CD4-positive, alpha-beta T cell (primary cell): ENCODE results near the gene SLC2A8. TPM values are rescaled to one million over a fixed set of nuclear protein-coding genes. Genes with fewer than 3 reads are reported as not detected.
A peak's percentile ranks its signal among the peaks of the same experiment; 100 is the strongest.

ENCODE experiments used
- ATAC-seq: fragments of 200-7000 bp; cut with Tn5 transposase; one replicate; pipeline ENCODE4 v1.10.0; 2022; ENCODE audit warnings: mild to moderate bottlenecking; ENCODE audit not compliant: poor library complexity
- CTCF ChIA-PET: fragments of 350-600 bp; sonication (Branson Sonifier 250); formaldehyde crosslinking; loops from one replicate; lab custom pipeline; 2021; ENCODE audit warnings: antibody characterized with exemption, inconsistent platforms; lab: Charles Lee
- POLR2A ChIA-PET: fragments of 350-600 bp; sonication (Branson Sonifier 250); formaldehyde crosslinking; loops from one replicate; lab custom pipeline; 2021; ENCODE audit warnings: antibody characterized with exemption, inconsistent platforms; lab: Charles Lee
- DNase-seq, 14 experiments: peaks; one replicate each; pipeline ENCODE4 v3.0.0-alpha.2; 2013 to 2020; ENCODE audit warnings: mixed read lengths in 2 of 14
- H3K27ac ChIP-seq, 2 donors: one replicate each; pipeline versions ENCODE4 v1.5.1 to v1.7.0; 2013; ENCODE audit warnings: low read length in 2 of 2, low read depth in 1 of 2, mild to moderate bottlenecking in 1 of 2
- H3K27me3 ChIP-seq, 2 experiments: 1 replicate in 1 of 2; 2 replicates in 1 of 2; pipeline versions ENCODE4 v1.6.1 to v1.7.0; 2013; ENCODE audit warnings: low read length in 2 of 2, control low read depth in 1 of 2, mild to moderate bottlenecking in 1 of 2, moderate library complexity in 1 of 2; ENCODE audit not compliant: insufficient read depth in 2 of 2, control insufficient read depth in 1 of 2
- H3K36me3 ChIP-seq: one replicate; pipeline ENCODE4 v1.6.1; 2013; ENCODE audit warnings: low read length, control low read depth; ENCODE audit not compliant: insufficient read depth
- H3K4me1 ChIP-seq: one replicate; pipeline ENCODE4 v1.6.1; 2013; ENCODE audit warnings: low read length, control low read depth; ENCODE audit not compliant: insufficient read depth
- H3K4me3 ChIP-seq: one replicate; pipeline ENCODE4 v1.5.1; 2013; ENCODE audit warnings: mild to moderate bottlenecking, low read length, moderate library complexity
- H3K9me3 ChIP-seq, 2 experiments: 1 replicate in 1 of 2; 2 replicates in 1 of 2; pipeline versions ENCODE4 v1.6.1 to v1.7.0; 2013; ENCODE audit warnings: low read length in 2 of 2, mild to moderate bottlenecking in 2 of 2, control low read depth in 1 of 2, moderate library complexity in 1 of 2; ENCODE audit not compliant: control insufficient read depth in 1 of 2, insufficient read depth in 1 of 2
- H3K27ac Mint-ChIP-seq: one replicate; pipeline ENCODE4 v1.8.0; 2020; ENCODE audit warnings: mixed read lengths
- H3K27me3 Mint-ChIP-seq: one replicate; pipeline ENCODE4 v1.8.0; 2021; ENCODE audit warnings: mixed read lengths
- H3K36me3 Mint-ChIP-seq: one replicate; pipeline ENCODE4 v1.8.0; 2021; ENCODE audit warnings: low read depth, mixed read lengths
- H3K4me1 Mint-ChIP-seq: one replicate; pipeline ENCODE4 v1.8.0; 2021; ENCODE audit warnings: low read depth, mixed read lengths
- H3K4me3 Mint-ChIP-seq: one replicate; pipeline ENCODE4 v1.8.0; 2020; ENCODE audit warnings: mild to moderate bottlenecking, mixed read lengths
- H3K9me3 Mint-ChIP-seq: one replicate; pipeline ENCODE4 v1.8.0; 2020; ENCODE audit warnings: mixed read lengths
- intact Hi-C, 2 experiments: fragments of 100-400 bp; cut with DNase I in 1 of 2; cut with micrococcal nuclease in 1 of 2; formaldehyde crosslinking; loops; one replicate each; pipeline versions ENCODE4 v1.15.1 to v1.9.0; 2023 to 2025; cut with DNase I, micrococcal nuclease
- total RNA-seq, 174 experiments: library from RNA in 2 of 174; stranded (reverse) in 2 of 174; gene quantifications; one replicate each; pipeline ENCODE4 v1.2.3 and lab custom pipeline; 2021 to 2026
- TF ChIP-seq, protein P1 (sequence below): fragments of 200-600 bp; IDR thresholded peaks from one replicate; pipeline ENCODE4 v1.8.0; 2022; ENCODE audit warnings: antibody characterized with exemption, mild to moderate bottlenecking

SLC2A8 gene
- total RNA-seq, 2 experiments from 2014 or later, result 1.6 to 1.8 TPM

DNA sequence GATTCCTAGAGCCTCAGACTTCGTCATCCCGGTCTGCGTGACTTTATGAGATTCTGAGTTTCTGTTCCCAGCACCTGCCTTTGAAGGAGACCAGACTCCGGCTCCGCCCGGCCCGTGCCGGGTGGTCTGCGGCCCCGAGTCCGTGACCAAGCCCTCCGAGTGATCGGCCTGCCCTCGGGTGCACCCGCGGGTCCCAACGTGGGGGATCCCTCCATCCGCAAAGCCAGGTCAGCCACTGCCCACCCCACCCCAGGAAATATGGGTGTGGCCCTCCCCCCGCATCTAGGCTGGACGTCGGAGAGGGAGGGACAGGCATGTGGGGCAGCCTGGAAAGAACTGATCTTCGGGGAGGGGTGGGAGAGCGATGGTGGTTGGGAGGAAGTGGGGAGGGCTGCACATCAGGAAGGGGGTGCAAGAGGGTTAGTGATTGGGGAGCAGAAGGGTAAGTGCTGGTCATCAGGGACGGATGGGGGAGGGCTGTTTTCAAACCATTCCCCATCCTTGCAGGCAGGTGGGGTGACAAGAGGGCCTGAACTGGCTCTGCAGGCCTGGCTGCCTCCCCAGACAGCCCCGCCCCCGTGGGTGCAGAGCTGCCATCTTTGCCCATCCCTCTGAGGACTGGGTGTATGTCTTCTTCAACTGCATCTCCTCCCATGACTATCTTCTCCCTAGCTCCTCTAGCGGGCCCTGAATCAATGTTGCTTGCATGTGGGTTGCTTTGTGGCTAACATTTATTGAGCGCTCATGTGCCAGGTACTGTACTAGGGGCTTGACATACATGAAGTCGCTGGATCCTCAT is 55.1 kb downstream of the SLC2A8 start:
- H3K4me1 ChIP-seq, result peaks cover 41% of the 10 kb centered on the region
- POLR2A ChIA-PET, result interaction anchor here (0.6 to 3.1 kb wide), 20 partner anchors 8 to 413 kb away, joined by 3 to 31 read pairs (median 4); partner anchors contain the start of genes PTRH1, SLC2A8, TOR2A and TTC16
- H3K36me3 ChIP-seq, result peaks cover 36% of the 10 kb centered on the region
- peak in 13 of 14 experiments; percentile 11 to 73 (median 35) for DNase-seq
- Mint-ChIP-seq H3K9me3 (no peaks in the 10 kb centered on the region), H3K27ac (peak overlapping the region; percentile 99), H3K27me3 (no peaks in the 10 kb centered on the region), H3K4me3 (peak overlapping the region; percentile 99), H3K4me1 (peaks cover 40% of the 10 kb centered on the region), H3K36me3 (peaks cover 59% of the 10 kb centered on the region)
- ATAC-seq, result peak; percentile 17
- no peaks in the 10 kb centered on the region for H3K27me3 ChIP-seq
- TF ChIP-seq, protein P1, sequence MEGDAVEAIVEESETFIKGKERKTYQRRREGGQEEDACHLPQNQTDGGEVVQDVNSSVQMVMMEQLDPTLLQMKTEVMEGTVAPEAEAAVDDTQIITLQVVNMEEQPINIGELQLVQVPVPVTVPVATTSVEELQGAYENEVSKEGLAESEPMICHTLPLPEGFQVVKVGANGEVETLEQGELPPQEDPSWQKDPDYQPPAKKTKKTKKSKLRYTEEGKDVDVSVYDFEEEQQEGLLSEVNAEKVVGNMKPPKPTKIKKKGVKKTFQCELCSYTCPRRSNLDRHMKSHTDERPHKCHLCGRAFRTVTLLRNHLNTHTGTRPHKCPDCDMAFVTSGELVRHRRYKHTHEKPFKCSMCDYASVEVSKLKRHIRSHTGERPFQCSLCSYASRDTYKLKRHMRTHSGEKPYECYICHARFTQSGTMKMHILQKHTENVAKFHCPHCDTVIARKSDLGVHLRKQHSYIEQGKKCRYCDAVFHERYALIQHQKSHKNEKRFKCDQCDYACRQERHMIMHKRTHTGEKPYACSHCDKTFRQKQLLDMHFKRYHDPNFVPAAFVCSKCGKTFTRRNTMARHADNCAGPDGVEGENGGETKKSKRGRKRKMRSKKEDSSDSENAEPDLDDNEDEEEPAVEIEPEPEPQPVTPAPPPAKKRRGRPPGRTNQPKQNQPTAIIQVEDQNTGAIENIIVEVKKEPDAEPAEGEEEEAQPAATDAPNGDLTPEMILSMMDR, result no peak
- H3K9me3 ChIP-seq, result no peaks in the 10 kb centered on the region
- H3K27ac ChIP-seq, result peak overlapping the region; percentile 74 to 92
- peak overlapping the region; percentile 89 for H3K4me3 ChIP-seq
- CTCF ChIA-PET, result interaction anchor here (0.9 to 2.3 kb wide), 3 partner anchors 28 to 282 kb away, joined by 3 to 8 read pairs (median 3); partner anchors contain the start of gene ZNF79
- intact Hi-C loops, result loop anchor here (1.0 to 10.0 kb wide), 8 partner anchors 27 to 1430 kb away; partner anchors contain the start of genes ZNF79 (in 2 of the 2), KYAT1 (in 1 of the 2), LRRC8A (in 1 of the 2) and ST6GALNAC4 (in 1 of the 2)

DNA sequence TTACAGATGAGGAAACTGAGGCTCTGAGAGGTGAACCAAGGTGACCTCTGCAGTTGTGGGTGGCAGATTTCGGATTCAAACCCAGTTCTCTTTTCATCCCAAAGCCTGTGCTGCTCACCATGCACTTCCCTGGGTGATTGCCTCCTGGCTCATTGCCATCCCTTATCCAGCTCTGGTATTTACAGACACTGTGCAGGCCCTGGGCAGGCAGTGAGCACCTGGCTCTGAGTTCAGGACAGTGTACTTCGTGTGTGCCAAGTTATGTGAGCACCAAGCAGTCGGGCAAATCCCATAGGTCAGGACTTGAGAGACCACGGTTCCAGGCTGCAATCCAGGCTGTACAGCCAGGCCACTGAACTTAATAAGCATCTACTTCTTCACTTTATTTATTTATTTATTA is 55.7 kb downstream of the SLC2A8 start:
- peaks cover 41% of the 10 kb centered on the region for H3K4me1 ChIP-seq
- intact Hi-C loops, result loop anchor here (5.0 to 10.0 kb wide), 5 partner anchors 65 to 1430 kb away; partner anchors contain the start of genes KYAT1 (in 1 of the 2), LRRC8A (in 1 of the 2) and ST6GALNAC4 (in 1 of the 2)
- H3K27ac ChIP-seq, result no peak overlapping the region
- peaks cover 57% of the 10 kb centered on the region for H3K36me3 Mint-ChIP-seq
- peak overlapping the region; percentile 99 for H3K27ac Mint-ChIP-seq
- ChIA-PET CTCF (interaction anchor here (0.9 kb wide), 1 partner anchor 282 kb away, joined by 3 read pairs; no protein-coding TSS in a partner anchor), POLR2A (interaction anchor here (0.7 kb wide), 1 partner anchor 65 kb away, joined by 3 read pairs; no protein-coding TSS in a partner anchor)
- H3K9me3 Mint-ChIP-seq, result no peaks in the 10 kb centered on the region
- H3K4me3 ChIP-seq, result no peak overlapping the region
- ATAC-seq (no peak), DNase-seq (no peak)
- H3K4me3 Mint-ChIP-seq, result peak overlapping the region; percentile 99
- TF ChIP-seq, protein P1, result no peak
- peaks cover 36% of the 10 kb centered on the region for H3K36me3 ChIP-seq
- H3K27me3 Mint-ChIP-seq, result no peaks in the 10 kb centered on the region
- H3K4me1 Mint-ChIP-seq, result peaks cover 40% of the 10 kb centered on the region
- no peaks in the 10 kb centered on the region for H3K9me3 ChIP-seq
- H3K27me3 ChIP-seq, result no peaks in the 10 kb centered on the region

DNA sequence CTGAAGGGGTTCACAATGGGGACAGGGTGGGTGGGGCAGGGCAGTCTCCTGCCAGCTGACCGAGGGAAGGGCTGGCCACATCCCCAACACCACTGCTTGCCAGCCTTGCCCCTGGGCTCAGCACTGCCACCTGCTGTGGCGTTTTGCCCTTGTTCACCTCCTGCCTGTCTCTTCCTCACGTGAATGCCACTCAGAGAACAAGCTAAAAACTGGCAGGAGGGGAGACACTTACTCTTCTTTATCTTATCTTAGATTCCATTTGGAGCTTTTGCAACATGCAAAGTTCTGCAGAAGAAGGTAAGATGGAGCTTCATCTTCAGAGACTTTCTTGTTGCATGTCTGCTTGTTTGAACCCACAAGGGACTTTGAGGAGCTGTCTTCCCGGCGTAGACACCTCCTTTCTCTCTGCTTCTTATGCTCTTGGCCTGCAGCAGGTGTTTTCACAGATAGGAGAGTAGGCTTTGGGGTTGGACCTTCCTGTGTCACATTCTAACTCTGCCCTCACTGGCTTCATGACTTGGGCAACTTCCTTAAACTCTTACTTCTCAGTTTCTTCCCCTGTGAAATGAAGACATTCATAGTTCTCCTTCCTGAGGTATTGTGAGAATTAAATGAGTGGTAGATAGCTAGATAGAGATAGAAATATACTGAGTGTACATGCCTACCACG is 58.5 kb downstream of the SLC2A8 start:
- ATAC-seq, result no peak
- no peaks in the 10 kb centered on the region for H3K27me3 Mint-ChIP-seq
- Histone ChIP-seq H3K27ac (no peak overlapping the region), H3K36me3 (peaks cover 21% of the 10 kb centered on the region), H3K4me1 (peaks cover 18% of the 10 kb centered on the region), H3K4me3 (no peak overlapping the region), H3K9me3 (no peaks in the 10 kb centered on the region), H3K27me3 (no peaks in the 10 kb centered on the region)
- ChIA-PET POLR2A (interaction anchor here (0.6 to 1.3 kb wide), 2 partner anchors 32 to 89 kb away, joined by 3 to 6 read pairs; partner anchors contain the start of gene ZNF79), CTCF (interaction anchor here (1.0 kb wide), 1 partner anchor 62 kb away, joined by 3 read pairs; no protein-coding TSS in a partner anchor)
- H3K9me3 Mint-ChIP-seq, result no peaks in the 10 kb centered on the region
- no peak overlapping the region for H3K27ac Mint-ChIP-seq
- TF ChIP-seq, protein P1, result peak; percentile 39
- intact Hi-C loops, result loop anchor here (1.0 to 10.0 kb wide), 5 partner anchors 143 to 511 kb away; no protein-coding TSS in a partner anchor
- H3K36me3 Mint-ChIP-seq, result peaks cover 37% of the 10 kb centered on the region
- H3K4me1 Mint-ChIP-seq, result peaks cover 22% of the 10 kb centered on the region
- peak in 7 of 14 experiments; percentile 9 to 50 (median 29) for DNase-seq
- H3K4me3 Mint-ChIP-seq, result no peak overlapping the region
